NCI-H82 (cell line): ENCODE measurements around the gene PEX6.

Experiments used
- DNase-seq: peaks from one replicate; lab custom pipeline; 2025; lab: John Stamatoyannopoulos, UW

Gene PEX6

DNA sequence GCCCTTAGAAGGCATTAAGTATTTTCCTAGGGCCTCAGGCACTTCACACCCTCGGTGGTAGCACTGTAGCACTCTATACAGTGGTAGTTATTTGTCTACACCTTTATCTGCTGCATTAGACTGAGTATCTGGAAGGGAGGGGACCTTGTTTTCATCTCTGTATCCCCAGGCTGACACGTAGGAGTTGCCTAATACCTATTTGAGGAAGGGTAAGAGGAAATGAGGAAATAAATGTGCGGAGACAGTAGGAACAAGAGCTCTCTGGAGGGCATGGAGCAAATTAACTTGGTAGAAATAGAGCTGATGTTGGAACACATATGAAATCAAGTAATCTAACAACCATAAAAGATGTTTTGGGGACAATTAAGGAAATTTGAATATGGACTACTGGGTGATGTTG, 45.8 kb downstream of the PEX6 start:
- no peak for DNase-seq

- DNase-seq: no peak
Observed at GRCh38 chr6:42932412-42932811, 46.6 kb downstream of the PEX6 start.

- DNase-seq: peak; percentile 87
Observed at GRCh38 chr6:42929821-42930360, 49.1 kb downstream of the PEX6 start.

DNA sequence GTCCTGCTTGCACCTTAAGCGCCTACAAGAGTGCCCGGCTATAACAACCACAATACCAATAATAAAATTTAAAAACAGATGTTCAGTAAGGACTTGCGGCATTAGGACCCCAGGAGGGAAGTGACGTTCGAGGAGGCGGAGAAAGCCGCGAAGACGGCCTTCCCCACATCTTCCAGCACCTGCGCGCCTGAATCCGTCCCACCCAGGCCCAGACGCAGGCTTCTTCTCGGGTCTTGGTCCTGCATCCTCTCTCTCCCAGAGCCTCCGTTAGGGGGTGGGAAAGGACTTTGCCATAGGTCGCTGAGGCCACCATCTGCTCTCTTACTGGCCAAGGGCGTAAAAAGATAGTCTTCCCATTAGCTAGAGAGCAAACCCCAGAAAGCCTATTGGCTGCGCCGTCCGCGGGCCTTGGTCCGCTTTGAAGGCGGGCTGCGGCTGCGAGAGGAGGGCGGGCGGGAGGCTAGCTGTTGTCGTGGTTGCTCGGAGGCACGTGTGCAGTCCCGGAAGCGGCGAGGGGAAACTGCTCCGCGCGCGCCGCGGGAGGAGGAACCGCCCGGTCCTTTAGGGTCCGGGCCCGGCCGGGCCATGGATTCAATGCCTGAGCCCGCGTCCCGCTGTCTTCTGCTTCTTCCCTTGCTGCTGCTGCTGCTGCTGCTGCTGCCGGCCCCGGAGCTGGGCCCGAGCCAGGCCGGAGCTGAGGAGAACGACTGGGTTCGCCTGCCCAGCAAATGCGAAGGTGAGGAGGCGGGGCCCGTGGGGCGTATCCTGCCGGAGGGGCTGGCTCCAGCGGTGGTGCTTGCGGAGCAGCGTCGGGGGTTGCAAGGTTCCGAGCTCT, 49.8 kb downstream of the PEX6 start, which contains the start of gene CNPY3:
Gene CNPY3, plus strand, starts transcription at position 495 of the 835 bp plus-strand sequence. Its CDS starts 91 bp downstream, at position 586.
- peak; percentile 100 for DNase-seq

DNA sequence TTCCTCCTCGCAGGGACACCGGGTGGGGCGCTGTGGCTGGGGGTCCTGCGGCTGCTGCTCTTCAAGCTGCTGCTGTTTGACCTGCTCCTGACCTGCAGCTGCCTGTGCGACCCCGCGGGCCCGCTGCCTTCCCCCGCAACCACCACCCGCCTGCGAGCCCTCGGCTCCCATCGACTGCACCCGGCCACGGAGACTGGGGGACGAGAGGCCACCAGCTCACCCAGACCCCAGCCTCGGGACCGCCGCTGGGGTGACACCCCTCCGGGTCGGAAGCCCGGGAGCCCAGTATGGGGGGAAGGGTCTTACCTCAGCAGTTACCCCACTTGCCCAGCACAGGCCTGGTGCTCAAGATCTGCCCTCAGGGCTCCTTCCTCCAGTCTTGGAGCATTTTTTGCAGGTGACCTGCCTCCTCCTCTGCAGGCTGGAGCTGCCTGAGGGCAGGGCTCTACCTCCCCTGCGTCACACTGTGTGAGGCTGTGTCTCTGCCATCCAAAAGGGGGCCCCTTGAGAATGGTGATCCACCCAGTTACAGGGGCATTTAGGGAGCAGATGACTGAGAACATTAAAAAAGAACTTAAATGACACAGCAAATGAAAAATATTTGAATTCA, 53.6 kb downstream of the PEX6 start:
- no peak for DNase-seq

- no peak for DNase-seq
Observed at GRCh38 chr6:42923666-42924065, 55.3 kb downstream of the PEX6 start.

- no peak for DNase-seq
Observed at GRCh38 chr6:42921801-42922200, 57.2 kb downstream of the PEX6 start.

DNA sequence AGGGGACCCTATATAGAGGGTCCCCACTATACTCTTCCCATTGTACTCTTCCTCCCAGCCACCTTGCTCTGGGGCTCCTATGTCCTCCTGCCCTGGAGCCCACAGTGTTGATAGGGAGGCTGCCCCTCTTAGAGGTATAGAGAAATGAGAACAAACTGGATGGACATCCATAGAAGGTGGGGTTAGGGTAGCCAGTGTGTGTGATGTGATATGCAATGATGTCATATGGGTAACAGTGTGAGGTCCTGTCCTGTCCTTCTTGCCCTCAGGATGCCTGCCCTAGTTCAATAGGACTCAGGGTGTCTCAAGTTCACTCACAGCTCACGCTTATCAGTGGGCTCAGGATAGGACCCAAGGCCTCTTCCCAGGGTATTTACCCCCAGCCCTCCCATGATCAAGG, 62.7 kb downstream of the PEX6 start:
- DNase-seq: no peak

DNA sequence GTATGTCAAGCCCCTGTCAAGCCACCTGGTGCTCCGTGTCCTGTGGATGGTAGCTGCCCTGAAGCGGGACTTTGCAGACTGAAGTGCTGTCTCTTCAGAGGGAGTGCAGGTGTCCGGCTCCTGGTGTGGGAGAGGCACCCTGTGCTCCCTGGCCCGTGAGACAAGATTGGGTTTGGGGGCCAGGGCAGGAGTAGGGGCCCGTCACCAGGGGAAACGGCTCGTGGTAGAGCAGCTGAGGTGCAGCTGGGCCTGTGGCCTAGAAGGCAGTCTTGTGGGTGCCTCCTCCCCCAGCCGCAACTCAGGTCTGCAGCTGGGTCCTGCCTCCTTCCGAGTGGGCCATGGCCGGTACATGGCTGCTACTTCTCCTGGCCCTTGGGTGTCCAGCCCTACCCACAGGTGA, 63.2 kb downstream of the PEX6 start, which contains the start of gene PTCRA:
Gene PTCRA, plus strand, starts transcription at position 322 of the 400 bp plus-strand sequence. Its CDS starts 17 bp downstream, at position 339.
- no peak for DNase-seq

- DNase-seq: no peak
Observed at GRCh38 chr6:42914546-42914945, 64.4 kb downstream of the PEX6 start.
